ENCODE measurements around the gene CCDC112. TPM values are rescaled to one million over a fixed set of nuclear protein-coding genes. Genes with fewer than 3 reads are reported as not detected.

The CCDC112 gene
- total RNA-seq, 1 experiment from 2014 or later, result 13.0 TPM

GRCh38 chr5:115343855-115344254, 47.4 kb upstream of the CCDC112 start:
- H3K9me3 ChIP-seq (ENCODE audit: control insufficient read depth, low read depth, low read length), result no peaks in the 10 kb centered on the region
- no peak overlapping the region for H2AK5ac ChIP-seq (ENCODE audit: insufficient read length, low read length)
- no peaks in the 10 kb centered on the region for H3K27me3 Mint-ChIP-seq (ENCODE audit: low read depth)
- no peak overlapping the region for H3K9ac ChIP-seq (ENCODE audit: extremely low read depth, insufficient read length, low read length)
- no peak overlapping the region for H2BK20ac ChIP-seq (ENCODE audit: low read depth, low read length, poor library complexity, severe bottlenecking)
- no peak overlapping the region for H2BK12ac ChIP-seq (ENCODE audit: insufficient read length, low read depth, low read length)
- no peak overlapping the region for H3K23ac ChIP-seq (ENCODE audit: insufficient read length, low read depth, low read length)
- H3K4me1 Mint-ChIP-seq, result peaks cover 10% of the 10 kb centered on the region in 2 experiments
- H3K27ac ChIP-seq (ENCODE audit: insufficient read length, low read depth, low read length), result no peak overlapping the region
- no peak overlapping the region for H2BK120ac ChIP-seq (ENCODE audit: low read depth, low read length, poor library complexity, severe bottlenecking)
- no peak overlapping the region for H3K18ac ChIP-seq (ENCODE audit: insufficient read length, low read depth, low read length)
- no peak overlapping the region for H3K27ac Mint-ChIP-seq
- TF ChIP-seq CTCF (conservative IDR thresholded peaks at IDR 0.05), result no peak
- H2AFZ ChIP-seq (ENCODE audit: low read length), result no peak overlapping the region
- no peak overlapping the region for H3T11ph ChIP-seq (ENCODE audit: low read length)
- no peaks in the 10 kb centered on the region for H3K4me1 ChIP-seq (ENCODE audit: insufficient read depth, low read length)
- H3K9me3 Mint-ChIP-seq, result no peaks in the 10 kb centered on the region; a peak in 1 of 5 replicates
- H3K79me2 ChIP-seq (ENCODE audit: insufficient read depth, low read length), result no peaks in the 10 kb centered on the region
- no peak overlapping the region for H3K4me2 ChIP-seq (ENCODE audit: insufficient read depth, insufficient read length, low read length)
- no peak overlapping the region for H3K4ac ChIP-seq (ENCODE audit: low read depth, low read length)
- DNase-seq, result no peak
- H4K8ac ChIP-seq (replicated peaks; ENCODE audit: insufficient read length, low read depth, low read length), result no peak overlapping the region
- H3K79me1 ChIP-seq (ENCODE audit: insufficient read depth, low read depth, low read length, poor library complexity, severe bottlenecking), result no peaks in the 10 kb centered on the region
- H2BK5ac ChIP-seq (ENCODE audit: insufficient read length, low read length), result no peak overlapping the region
- no peaks in the 10 kb centered on the region; a peak in 1 of 7 replicates for H3K36me3 Mint-ChIP-seq (ENCODE audit: insufficient read depth in 1 of 3, low read depth in 3 of 3)
- no peak overlapping the region for H4K91ac ChIP-seq (ENCODE audit: insufficient read length, low read depth, low read length)
- WGBS (ENCODE audit: extremely low coverage, insufficient read length, low lambda C conversion rate), result no CpG with 5 or more reads among the region's 1 CpG
- H3K4me3 Mint-ChIP-seq, result no peak overlapping the region
- no peaks in the 10 kb centered on the region for H3K27me3 ChIP-seq (ENCODE audit: insufficient read depth, low read length)
- H3K14ac ChIP-seq (ENCODE audit: insufficient read depth, low read length), result no peak overlapping the region
- no peaks in the 10 kb centered on the region for H4K20me1 ChIP-seq (ENCODE audit: control insufficient read depth, insufficient read depth, insufficient read length)
- no peak overlapping the region for H2BK15ac ChIP-seq (ENCODE audit: low read depth, low read length)
- no peak overlapping the region for H4K5ac ChIP-seq (ENCODE audit: insufficient read length, low read depth, low read length)
- H3K56ac ChIP-seq (ENCODE audit: insufficient read length, low read depth, low read length), result no peak overlapping the region
- no peaks in the 10 kb centered on the region for H3K23me2 ChIP-seq (ENCODE audit: insufficient read length, low read depth, low read length, poor library complexity, severe bottlenecking)

All from H9 (cell line).